HL-60 (cell line): ENCODE measurements around the gene CLEC19A.

ENCODE experiments used
- DNase-seq, 2 experiments: peaks; one replicate each; pipeline ENCODE4 v3.0.0-alpha.2; 2010 to 2020; ENCODE audit warnings: low read depth in 1 of 2, low spot score in 1 of 2
- H3K27ac ChIP-seq: fragments of 250-450 bp; sonication (Bioruptor Pico); replicated peaks from 2 replicates; pipeline ENCODE4 v1.5.1; 2020; ENCODE audit warnings: mild to moderate bottlenecking, moderate library complexity
- H3K27me3 ChIP-seq: fragments of 250-450 bp; sonication (Bioruptor Pico); 2 replicates; pipeline ENCODE4 v1.5.1; 2021; ENCODE audit warnings: mild to moderate bottlenecking, moderate library complexity; ENCODE audit not compliant: insufficient read depth, poor library complexity, severe bottlenecking
- H3K4me3 ChIP-seq: replicated peaks from 2 replicates; pipeline ENCODE4 v1.5.1; 2011; ENCODE audit warnings: mild to moderate bottlenecking, control low read depth, low read length; ENCODE audit not compliant: insufficient read depth
- CTCF ChIP-seq: IDR thresholded peaks from one replicate; pipeline ENCODE4 v1.5.1; 2011; ENCODE audit warnings: low read length, control low read depth, inconsistent platforms; ENCODE audit not compliant: insufficient read depth
- GABPA ChIP-seq: IDR thresholded peaks from 2 replicates; pipeline ENCODE4 v1.6.1; 2012; ENCODE audit warnings: low read depth
- POLR2AphosphoS5 ChIP-seq: IDR thresholded peaks from 2 replicates; pipeline ENCODE4 v1.6.1; 2012; ENCODE audit warnings: low read depth
- REST ChIP-seq: IDR thresholded peaks from 2 replicates; pipeline ENCODE4 v1.6.1; 2012; ENCODE audit warnings: low read depth; ENCODE audit not compliant: insufficient replicate concordance
- SPI1 ChIP-seq: IDR thresholded peaks from 2 replicates; pipeline ENCODE4 v1.6.1; 2012; ENCODE audit warnings: low read depth, mild to moderate bottlenecking, borderline replicate concordance

Gene CLEC19A

GRCh38 chr16:19307587-19308241, 22.2 kb downstream of the CLEC19A start:
- Histone ChIP-seq H3K4me3 (no peak overlapping the region), H3K27ac (no peak overlapping the region), H3K27me3 (no peaks in the 10 kb centered on the region)
- no peak for DNase-seq
- TF ChIP-seq SPI1 (no peak), REST (peak; percentile 92)

- TF ChIP-seq SPI1 (no peak), GABPA (no peak), CTCF (no peak), POLR2AphosphoS5 (no peak), REST (no peak)
- no peak for DNase-seq
- H3K27ac ChIP-seq, result no peak overlapping the region
- H3K4me3 ChIP-seq, result no peak overlapping the region
- no peaks in the 10 kb centered on the region for H3K27me3 ChIP-seq
Observed at GRCh38 chr16:19308392-19308791, 22.9 kb downstream of the CLEC19A start.

- H3K27ac ChIP-seq, result no peak overlapping the region
- TF ChIP-seq GABPA, result no peak
- TF ChIP-seq POLR2AphosphoS5, result no peak
- no peak for TF ChIP-seq SPI1
- TF ChIP-seq REST, result no peak
- no peak for TF ChIP-seq CTCF
- H3K4me3 ChIP-seq, result no peak overlapping the region
- no peaks in the 10 kb centered on the region for H3K27me3 ChIP-seq
- DNase-seq, result no peak
Observed at GRCh38 chr16:19309178-19309577, 23.6 kb downstream of the CLEC19A start.
